ENCODE measurements around the gene OPN1SW. TPM values are rescaled to one million over a fixed set of nuclear protein-coding genes. Genes with fewer than 3 reads are reported as not detected.

OPN1SW gene
- total and polyA plus RNA-seq, 10 donors = not detected

GRCh38 chr7:128814499-128814898, 38.9 kb upstream of the OPN1SW start:
- intact Hi-C loops (cut with DNase I; ENCODE audit: low total_unique reads) = no loop called here

GRCh38 chr7:128812514-128813168, 37.0 kb upstream of the OPN1SW start:
- no peak for TF ChIP-seq POLR2A (IDR thresholded peaks at IDR 0.05)
- peak in 1 of 3 donors; percentile 37 for TF ChIP-seq POLR2AphosphoS5 (IDR thresholded peaks at IDR 0.05)
- TF ChIP-seq CTCF (IDR thresholded peaks at IDR 0.05 in 8 of 11, conservative IDR thresholded peaks at IDR 0.05 in 3 of 11) = no peak
- intact Hi-C loops (cut with DNase I; ENCODE audit: low total_unique reads) = no loop called here
- DNase-seq = peak; percentile 78
- Histone ChIP-seq H3K27me3 (replicated peaks in 1 of 7) (no peaks in the 10 kb centered on the region), H3K36me3 (no peaks in the 10 kb centered on the region), H3K4me1 (peaks cover 0 to 13% (median 4%) of the 10 kb centered on the region in 6 donors), H3K4me3 (no peak overlapping the region), H3K9me3 (no peaks in the 10 kb centered on the region), H3K27ac (no peak overlapping the region)
- WGBS, 5 donors = 46 to 67% (median 54%) methylated on average over 11 of the region's 11 CpGs

More at GRCh38 chr7:128814499-128814898, 38.9 kb upstream of the OPN1SW start:
- H3K36me3 ChIP-seq = no peaks in the 10 kb centered on the region
- 83 to 96% (median 87%) methylated on average over 6 of the region's 6 CpGs for WGBS, 5 donors
- H3K27ac ChIP-seq = no peak overlapping the region
- peaks cover 0 to 13% (median 4%) of the 10 kb centered on the region in 6 donors for H3K4me1 ChIP-seq
- no peak overlapping the region for H3K4me3 ChIP-seq
- H3K9me3 ChIP-seq = no peaks in the 10 kb centered on the region
- no peak for DNase-seq
- TF ChIP-seq CTCF (IDR thresholded peaks at IDR 0.05 in 8 of 11, conservative IDR thresholded peaks at IDR 0.05 in 3 of 11) = no peak
- TF ChIP-seq POLR2A (IDR thresholded peaks at IDR 0.05) = no peak
- TF ChIP-seq POLR2AphosphoS5 (IDR thresholded peaks at IDR 0.05) = no peak
- no peaks in the 10 kb centered on the region for H3K27me3 ChIP-seq (replicated peaks in 1 of 7)

DNA sequence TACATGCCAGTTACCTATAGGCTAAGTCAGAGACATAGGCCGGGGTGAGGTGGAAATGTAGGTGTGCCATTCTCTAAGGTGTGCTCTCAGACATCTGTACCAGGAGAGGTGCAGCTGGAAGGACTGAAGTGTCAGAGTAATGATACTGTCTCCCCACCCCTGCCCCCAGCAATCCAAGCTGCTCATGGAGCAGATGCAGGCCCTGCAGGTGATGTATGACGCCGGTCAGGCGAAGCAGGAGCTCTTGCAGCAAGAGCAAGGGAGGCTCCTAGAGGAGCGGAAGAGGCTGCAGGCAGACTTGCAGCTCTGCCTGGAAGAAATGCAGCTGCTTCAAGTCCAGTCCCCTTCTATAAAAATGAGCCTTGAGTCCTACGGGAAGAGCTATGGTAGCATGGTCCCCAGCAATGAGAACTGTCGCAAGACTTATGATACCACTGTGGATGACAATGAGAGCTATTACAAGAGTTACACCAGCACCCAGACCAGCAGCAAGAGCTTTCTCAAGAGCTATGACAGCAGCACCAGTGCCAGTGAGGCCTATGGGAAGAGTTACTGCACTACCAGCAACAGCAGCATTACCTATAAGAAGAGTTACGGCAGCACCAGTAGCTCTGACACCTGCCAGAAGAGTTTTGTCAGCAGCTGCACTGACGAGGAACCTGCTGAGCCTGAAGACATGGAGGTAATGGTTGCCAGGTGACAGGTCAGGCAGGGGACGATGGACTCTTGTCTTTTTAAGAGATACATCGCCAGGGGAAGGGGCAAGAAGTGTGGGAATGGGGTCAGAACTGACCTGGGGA, 36.2 kb upstream of the OPN1SW start:
- TF ChIP-seq CTCF (IDR thresholded peaks at IDR 0.05 in 8 of 11, conservative IDR thresholded peaks at IDR 0.05 in 3 of 11) (no peak), POLR2AphosphoS5 (IDR thresholded peaks at IDR 0.05) (no peak), POLR2A (IDR thresholded peaks at IDR 0.05) (no peak)
- Histone ChIP-seq H3K27me3 (replicated peaks in 1 of 7) (no peaks in the 10 kb centered on the region), H3K4me1 (peaks cover 0 to 13% (median 4%) of the 10 kb centered on the region in 6 donors), H3K36me3 (peaks cover 0 to under 1% (median 0%) of the 10 kb centered on the region in 6 donors), H3K9me3 (no peaks in the 10 kb centered on the region), H3K4me3 (no peak overlapping the region), H3K27ac (no peak overlapping the region)
- intact Hi-C loops (cut with DNase I; ENCODE audit: low total_unique reads) = no loop called here
- no peak for DNase-seq
- WGBS, 5 donors = 84 to 95% (median 91%) methylated on average over 11 of the region's 11 CpGs

GRCh38 chr7:128810997-128811396, 35.4 kb upstream of the OPN1SW start:
- H3K27ac ChIP-seq = no peak overlapping the region
- WGBS, 5 donors = 89 to 100% (median 94%) methylated on average over 3 of the region's 3 CpGs
- no peak for DNase-seq
- H3K36me3 ChIP-seq = peaks cover 0 to 4% (median 0%) of the 10 kb centered on the region in 6 donors
- H3K4me1 ChIP-seq = peaks cover 0 to 13% (median 4%) of the 10 kb centered on the region in 6 donors
- H3K27me3 ChIP-seq (replicated peaks in 1 of 7) = no peaks in the 10 kb centered on the region
- no peak overlapping the region for H3K4me3 ChIP-seq
- H3K9me3 ChIP-seq = no peaks in the 10 kb centered on the region
- intact Hi-C loops (cut with DNase I; ENCODE audit: low total_unique reads) = no loop called here
- TF ChIP-seq POLR2A (IDR thresholded peaks at IDR 0.05) = no peak
- TF ChIP-seq CTCF (IDR thresholded peaks at IDR 0.05 in 8 of 11, conservative IDR thresholded peaks at IDR 0.05 in 3 of 11) = no peak
- TF ChIP-seq POLR2AphosphoS5 (IDR thresholded peaks at IDR 0.05) = no peak

Data from spleen (tissue), 11 donors.